IMR-90 (cell line): ENCODE measurements around the gene TAP2. TPM values are rescaled to one million over a fixed set of nuclear protein-coding genes. Genes with fewer than 3 reads are reported as not detected.

Experiments used
- ATAC-seq: fragments of 200-7000 bp; cut with Tn5 transposase; 2 replicates; pipeline ENCODE4 v1.9.1; 2020; ENCODE audit warnings: low read depth, mild to moderate bottlenecking, moderate library complexity
- BruUV-seq: library from RNA; stranded (reverse); fragments of 400-500 nt; replicated peaks from 2 replicates; lab custom pipeline; 2021; lab: Mats Ljungman, UMichigan
- CTCF ChIA-PET: fragments of 300-600 bp; formaldehyde crosslinking; extraction: SDS; loops from one replicate; lab custom pipeline; 2021; ENCODE audit warnings: antibody characterized with exemption; lab: Yijun Ruan, JAX
- POLR2A ChIA-PET: fragments of 300-600 bp; sonication (Branson Sonifier 250); formaldehyde crosslinking; loops from one replicate; lab custom pipeline; 2022; ENCODE audit warnings: antibody characterized with exemption; ENCODE audit not compliant: unreplicated experiment; lab: Charles Lee
- DNase-seq: peaks from one replicate; pipeline ENCODE4 v3.0.0; 2013
- H2AFZ ChIP-seq: replicated peaks from 2 replicates; pipeline ENCODE3; 2013; ENCODE audit warnings: low read length, mild to moderate bottlenecking; ENCODE audit not compliant: poor library complexity
- H2AK5ac ChIP-seq: 2 replicates; pipeline ENCODE4 v1.6.1; 2013; ENCODE audit warnings: low read depth, low read length, inconsistent platforms
- H2AK9ac ChIP-seq: replicated peaks from 2 replicates; pipeline ENCODE3; 2013; ENCODE audit warnings: mild to moderate bottlenecking, low read depth, low read length, moderate library complexity; ENCODE audit not compliant: poor library complexity
- H2BK120ac ChIP-seq: 2 replicates; pipeline ENCODE4 v1.6.1; 2013; ENCODE audit warnings: low read depth, low read length, inconsistent platforms
- H2BK15ac ChIP-seq: 3 replicates; pipeline ENCODE4 v1.6.1; 2013; ENCODE audit warnings: low read depth, low read length, inconsistent platforms
- H2BK20ac ChIP-seq: 2 replicates; pipeline ENCODE4 v1.6.1; 2013; ENCODE audit warnings: low read depth, mild to moderate bottlenecking, inconsistent platforms, low read length, moderate library complexity
- H2BK5ac ChIP-seq: 2 replicates; pipeline ENCODE4 v1.6.1; 2013; ENCODE audit warnings: mild to moderate bottlenecking, low read depth, low read length, inconsistent platforms; ENCODE audit not compliant: poor library complexity, severe bottlenecking
- H3K14ac ChIP-seq: replicated peaks from 2 replicates; pipeline ENCODE4 v1.6.1; 2013; ENCODE audit warnings: low read depth, low read length, inconsistent platforms
- H3K18ac ChIP-seq: 2 replicates; pipeline ENCODE4 v1.6.1; 2013; ENCODE audit warnings: low read depth, low read length, control low read depth
- H3K23ac ChIP-seq: 2 replicates; pipeline ENCODE4 v1.6.1; 2013; ENCODE audit warnings: low read depth, low read length, inconsistent platforms
- H3K27ac ChIP-seq: 2 replicates; pipeline ENCODE4 v1.5.1; 2013; ENCODE audit warnings: mild to moderate bottlenecking, control low read depth, low read length; ENCODE audit not compliant: insufficient read depth
- H3K27me3 ChIP-seq: 2 replicates; pipeline ENCODE4 v1.6.1; 2013; ENCODE audit warnings: low read length; ENCODE audit not compliant: control insufficient read depth, insufficient read depth
- H3K36me3 ChIP-seq: 2 replicates; pipeline ENCODE4 v1.6.1; 2013; ENCODE audit warnings: low read length, mixed read lengths; ENCODE audit not compliant: control insufficient read depth, insufficient read depth
- H3K4ac ChIP-seq: 2 replicates; pipeline ENCODE4 v1.6.1; 2013; ENCODE audit warnings: low read depth, low read length, inconsistent platforms
- H3K4me1 ChIP-seq: 2 replicates; pipeline ENCODE4 v1.6.1; 2013; ENCODE audit warnings: low read length, mixed read lengths; ENCODE audit not compliant: control insufficient read depth, insufficient read depth
- H3K4me2 ChIP-seq: 2 replicates; pipeline ENCODE4 v1.6.1; 2013; ENCODE audit warnings: low read depth, mild to moderate bottlenecking, control low read depth, low read length, moderate library complexity
- H3K4me3 ChIP-seq: 2 replicates; pipeline ENCODE4 v1.5.1; 2013; ENCODE audit warnings: low read depth, mild to moderate bottlenecking, control low read depth, low read length, moderate library complexity; ENCODE audit not compliant: insufficient read depth
- H3K56ac ChIP-seq: 2 replicates; pipeline ENCODE4 v1.6.1; 2013; ENCODE audit warnings: low read length, inconsistent platforms; ENCODE audit not compliant: insufficient read depth; ENCODE audit errors: extremely low read depth
- H3K79me1 ChIP-seq, 2 experiments: 2 replicates each; pipeline ENCODE4 v1.6.1; 2013; ENCODE audit warnings: low read length in 2 of 2, inconsistent platforms in 1 of 2, low read depth in 1 of 2
- H3K9ac ChIP-seq: 2 replicates; pipeline ENCODE4 v1.6.1; 2013; ENCODE audit warnings: low read depth, low read length, control low read depth
- H3K9me1 ChIP-seq: 2 replicates; pipeline ENCODE4 v1.6.1; 2013; ENCODE audit warnings: low read length, inconsistent platforms; ENCODE audit not compliant: insufficient read depth
- H3K9me3 ChIP-seq: 2 replicates; pipeline ENCODE4 v1.6.1; 2013; ENCODE audit warnings: low read length; ENCODE audit not compliant: control insufficient read depth, insufficient read depth
- H4K20me1 ChIP-seq: 2 replicates; pipeline ENCODE4 v1.6.1; 2013; ENCODE audit warnings: low read length, inconsistent platforms; ENCODE audit not compliant: insufficient read depth
- H4K5ac ChIP-seq: 2 replicates; pipeline ENCODE4 v1.6.1; 2013; ENCODE audit warnings: mild to moderate bottlenecking, low read depth, low read length, control low read depth
- H4K8ac ChIP-seq, 2 experiments: 2 replicates each; pipeline ENCODE4 v1.6.1; 2013; ENCODE audit warnings: low read depth in 2 of 2, low read length in 2 of 2, control low read depth in 1 of 2, inconsistent platforms in 1 of 2
- H4K91ac ChIP-seq: 2 replicates; pipeline ENCODE4 v1.6.1; 2013; ENCODE audit warnings: low read depth, low read length, inconsistent platforms; ENCODE audit not compliant: insufficient read depth
- BHLHE40 ChIP-seq: fragments of 150-350 bp; IDR thresholded peaks from 2 replicates; pipeline ENCODE4 v1.6.1; 2016; ENCODE audit warnings: mild to moderate bottlenecking, low read depth, low read length
- CEBPB ChIP-seq: IDR thresholded peaks from 2 replicates; pipeline ENCODE4 v1.6.1; 2012; ENCODE audit warnings: low read depth, low read length, improper control_type of control experiment
- CHD1 ChIP-seq: IDR thresholded peaks from 2 replicates; pipeline ENCODE4 v1.6.1; 2012; ENCODE audit warnings: low read depth, low read length, improper control_type of control experiment
- CTCF ChIP-seq: conservative IDR thresholded peaks from 2 replicates; pipeline ENCODE4 v1.5.1; 2012; ENCODE audit warnings: mild to moderate bottlenecking, low read depth, low read length, improper control_type of control experiment
- ELK1 ChIP-seq: fragments of 150-350 bp; IDR thresholded peaks from 2 replicates; pipeline ENCODE4 v1.6.1; 2016; ENCODE audit warnings: low read depth, mild to moderate bottlenecking, low read length, moderate library complexity, borderline replicate concordance
- FOS ChIP-seq: fragments of 150-350 bp; IDR thresholded peaks from 2 replicates; pipeline ENCODE4 v1.6.1; 2016; ENCODE audit warnings: low read depth, low read length
- MAFK ChIP-seq: IDR thresholded peaks from 2 replicates; pipeline ENCODE4 v1.6.1; 2012; ENCODE audit warnings: low read depth, low read length, improper control_type of control experiment
- MAZ ChIP-seq: IDR thresholded peaks from 2 replicates; pipeline ENCODE4 v1.6.1; 2012; ENCODE audit warnings: low read depth, mild to moderate bottlenecking, low read length, improper control_type of control experiment, moderate library complexity, borderline replicate concordance
- MXI1 ChIP-seq: IDR thresholded peaks from 2 replicates; pipeline ENCODE4 v1.6.1; 2012; ENCODE audit warnings: low read depth, mild to moderate bottlenecking, low read length, moderate library complexity, borderline replicate concordance
- NFE2L2 ChIP-seq: fragments of 150-350 bp; IDR thresholded peaks from 2 replicates; pipeline ENCODE4 v1.6.1; 2016; ENCODE audit warnings: low read depth, mild to moderate bottlenecking, low read length
- POLR2A ChIP-seq: IDR thresholded peaks from 2 replicates; pipeline ENCODE4 v1.6.1; 2012; ENCODE audit warnings: mild to moderate bottlenecking, low read depth, low read length
- RAD21 ChIP-seq: IDR thresholded peaks from 2 replicates; pipeline ENCODE4 v1.6.1; 2012; ENCODE audit warnings: low read length, improper control_type of control experiment
- RCOR1 ChIP-seq: IDR thresholded peaks from 2 replicates; pipeline ENCODE4 v1.6.1; 2012; ENCODE audit warnings: mild to moderate bottlenecking, low read length, improper control_type of control experiment; ENCODE audit not compliant: insufficient replicate concordance
- RFX5 ChIP-seq: IDR thresholded peaks from 2 replicates; pipeline ENCODE4 v1.8.0; 2012; ENCODE audit warnings: low read depth, mild to moderate bottlenecking, low read length, moderate library complexity
- SMC3 ChIP-seq: fragments of 150-350 bp; IDR thresholded peaks from 2 replicates; pipeline ENCODE4 v1.6.1; 2016; ENCODE audit warnings: low read depth, mild to moderate bottlenecking, antibody characterized with exemption, low read length, moderate library complexity
- USF2 ChIP-seq: fragments of 150-350 bp; IDR thresholded peaks from 2 replicates; pipeline ENCODE4 v1.6.1; 2017; ENCODE audit warnings: mild to moderate bottlenecking, antibody characterized with exemption, low read length, low read depth
- WGBS, 2 experiments: methylation state at CpG; one replicate each; pipeline versions ENCODE4 v1.1.5 to v1.1.7; 2013; ENCODE audit warnings: missing lambda C conversion rate in 2 of 2; ENCODE audit not compliant: insufficient read length in 1 of 2; ENCODE audit errors: extremely low coverage in 2 of 2; 5-methylcytosine and 5-hydroxymethylcytosine counted together
- dilution Hi-C: fragments of 300-500 bp; cut with HindIII; formaldehyde crosslinking; loops from one replicate; pipeline ENCODE4 v1.14.3; 2018; ENCODE audit warnings: low sequenced_read_pairs; ENCODE audit not compliant: unreplicated experiment
- in situ Hi-C: fragments of 300-500 bp; cut with MboI; formaldehyde crosslinking; loops from 3 replicates; pipeline ENCODE4 v1.14.3; 2019; ENCODE audit warnings: low sequenced_read_pairs, inconsistent platforms, mixed read lengths
- intact Hi-C: fragments of 100-400 bp; cut with micrococcal nuclease; formaldehyde crosslinking; loops from 2 replicates; pipeline ENCODE4 v1.10.0; 2022
- polyA plus RNA-seq, 3 experiments: library from polyadenylated mRNA; depleted of rRNA; stranded (reverse); fragments of >200 nt; gene quantifications; 2 replicates each; pipeline ENCODE4 v1.2.3, GENCODE V29; 2012; ENCODE audit warnings: low replicate concordance in 1 of 3
- total RNA-seq: library from RNA; depleted of rRNA; stranded (reverse); fragments of >200 nt; gene quantifications from 2 replicates; pipeline ENCODE4 v1.2.3, GENCODE V29; 2012

The TAP2 gene
- total and polyA plus RNA-seq, 2 of the 4 experiments (the other 2 are of a cell fraction), result 6.6 to 11.4 TPM

GRCh38 chr6:32792901-32793435, 45.6 kb downstream of the TAP2 start:
- Histone ChIP-seq H3K56ac (no peak overlapping the region), H4K8ac (no peak overlapping the region), H3K9me3 (no peaks in the 10 kb centered on the region), H2AK5ac (no peak overlapping the region), H3K4me1 (no peaks in the 10 kb centered on the region), H2AFZ (no peak overlapping the region), H2BK120ac (no peak overlapping the region), H3K14ac (no peak overlapping the region), H2AK9ac (no peak overlapping the region), H2BK15ac (no peak overlapping the region), H2BK5ac (no peak overlapping the region), H2BK20ac (no peak overlapping the region), H4K5ac (no peak overlapping the region), H4K20me1 (no peaks in the 10 kb centered on the region), H3K23ac (no peak overlapping the region), H4K91ac (no peak overlapping the region), H3K79me1 (no peaks in the 10 kb centered on the region), H3K9me1 (no peaks in the 10 kb centered on the region), H3K36me3 (no peaks in the 10 kb centered on the region), H3K4ac (no peak overlapping the region), H3K4me3 (no peak overlapping the region), H3K27ac (no peak overlapping the region), H3K9ac (no peak overlapping the region), H3K27me3 (peaks cover 24% of the 10 kb centered on the region), H3K4me2 (no peak overlapping the region), H3K18ac (no peak overlapping the region)
- ChIA-PET CTCF (no interaction called here), POLR2A (no interaction called here)
- dilution Hi-C loops (no loop called here), in situ Hi-C loops (loop anchor here (10.0 kb wide), 1 partner anchor 548 kb away; no protein-coding TSS in a partner anchor), intact Hi-C loops (no loop called here)
- ATAC-seq (no peak), DNase-seq (no peak)
- BruUV-seq, result no TSS peak
- no CpG with 5 or more reads among the region's 3 CpGs for WGBS, 2 experiments
- TF ChIP-seq RCOR1 (no peak), ELK1 (no peak), CEBPB (no peak), MXI1 (no peak), POLR2A (no peak), CTCF (no peak), MAZ (no peak), USF2 (no peak), RFX5 (no peak), NFE2L2 (no peak), FOS (no peak), MAFK (no peak), CHD1 (no peak), RAD21 (no peak), BHLHE40 (no peak), SMC3 (no peak)
